Endodermal cell (in vitro differentiated cells): ENCODE measurements around the gene MAPK10. TPM values are rescaled to one million over a fixed set of nuclear protein-coding genes. Genes with fewer than 3 reads are reported as not detected.

Source experiments
- DNase-seq: peaks from one replicate; pipeline ENCODE4 v3.0.0-alpha.2; 2017
- H3K27ac ChIP-seq: 2 replicates; pipeline ENCODE4 v1.5.1; 2013; ENCODE audit warnings: mild to moderate bottlenecking, low read depth, low read length, moderate library complexity
- H3K27me3 ChIP-seq: 2 replicates; pipeline ENCODE4 v1.6.1; 2013; ENCODE audit warnings: mild to moderate bottlenecking, low read length, moderate library complexity; ENCODE audit not compliant: insufficient read depth, control insufficient read depth, poor library complexity, severe bottlenecking
- H3K36me3 ChIP-seq: 2 replicates; pipeline ENCODE4 v1.7.0; 2013; ENCODE audit warnings: mild to moderate bottlenecking, low read length, moderate library complexity; ENCODE audit not compliant: control insufficient read depth, insufficient read depth
- H3K4me1 ChIP-seq: one replicate; pipeline ENCODE4 v1.7.0; 2013; ENCODE audit warnings: low read length; ENCODE audit not compliant: control insufficient read depth, insufficient read depth
- H3K4me3 ChIP-seq: 2 replicates; pipeline ENCODE4 v1.5.1; 2013; ENCODE audit warnings: mild to moderate bottlenecking, low read length, moderate library complexity
- H3K9ac ChIP-seq: 2 replicates; pipeline ENCODE4 v1.6.1; 2013; ENCODE audit warnings: mild to moderate bottlenecking, low read length, moderate library complexity; ENCODE audit not compliant: poor library complexity, severe bottlenecking; ENCODE audit errors: extremely low read depth
- H3K9me3 ChIP-seq: 2 replicates; pipeline ENCODE4 v1.6.1; 2013; ENCODE audit warnings: mild to moderate bottlenecking, low read length, moderate library complexity; ENCODE audit not compliant: control insufficient read depth
- H3K27ac Mint-ChIP-seq: 2 replicates; pipeline ENCODE4 v1.8.0; 2020; ENCODE audit warnings: mixed read lengths
- H3K27me3 Mint-ChIP-seq: 2 replicates; pipeline ENCODE4 v1.8.0; 2021; ENCODE audit warnings: mild to moderate bottlenecking, mixed read lengths; ENCODE audit not compliant: insufficient read depth
- H3K36me3 Mint-ChIP-seq: 2 replicates; pipeline ENCODE4 v1.8.0; 2020; ENCODE audit warnings: low read depth, mixed read lengths
- H3K4me1 Mint-ChIP-seq: 2 replicates; pipeline ENCODE4 v1.8.0; 2020; ENCODE audit warnings: mixed read lengths
- H3K4me3 Mint-ChIP-seq: 2 replicates; pipeline ENCODE4 v1.8.0; 2020; ENCODE audit warnings: mild to moderate bottlenecking, moderate library complexity, mixed read lengths
- H3K9me3 Mint-ChIP-seq: 2 replicates; pipeline ENCODE4 v1.8.0; 2020; ENCODE audit warnings: mild to moderate bottlenecking, mixed read lengths
- CTCF ChIP-seq: fragments of 200-600 bp; sonication (generic); conservative IDR thresholded peaks from 2 replicates; pipeline ENCODE4 v1.5.0; 2021; ENCODE audit warnings: antibody characterized with exemption, mild to moderate bottlenecking
- WGBS, 2 experiments: methylation state at CpG; one replicate each; pipeline versions ENCODE4 v1.1.5 to v1.1.7; 2013; ENCODE audit warnings: missing lambda C conversion rate in 2 of 2, mixed read lengths in 1 of 2; ENCODE audit not compliant: insufficient coverage in 1 of 2, insufficient read length in 1 of 2; 5-methylcytosine and 5-hydroxymethylcytosine counted together
- total RNA-seq, 2 donors: library from RNA; stranded (reverse); fragmentation: NEBNext Ultra II Directional in 1 of 2; extraction: Animal tissue kit (Norgen Biotek cat#: 25700) in 1 of 2; gene quantifications; 2 replicates in 1 of 2; 3 replicates in 1 of 2; pipeline ENCODE4 v1.2.1, GENCODE V29; 2021

MAPK10 gene
- total RNA-seq, 2 donors from 2014 or later = 45.1 to 70.2 TPM

GRCh38 chr4:86278126-86278525 is 81.7 kb downstream of the MAPK10 start:
- Mint-ChIP-seq H3K36me3 (no peaks in the 10 kb centered on the region), H3K27me3 (no peaks in the 10 kb centered on the region), H3K9me3 (no peaks in the 10 kb centered on the region), H3K4me3 (no peak overlapping the region), H3K4me1 (peaks cover 45% of the 10 kb centered on the region), H3K27ac (no peak overlapping the region)
- WGBS, 2 experiments = 77 to 100% methylated on average over 1 to 2 of the region's 2 CpGs
- no peak for DNase-seq
- H3K4me3 ChIP-seq = no peak overlapping the region
- H3K4me1 ChIP-seq = peaks cover 21% of the 10 kb centered on the region
- no peak overlapping the region for H3K9ac ChIP-seq
- H3K27ac ChIP-seq = no peak overlapping the region
- no peaks in the 10 kb centered on the region for H3K9me3 ChIP-seq
- H3K36me3 ChIP-seq = no peaks in the 10 kb centered on the region
- no peaks in the 10 kb centered on the region for H3K27me3 ChIP-seq
- TF ChIP-seq CTCF = no peak

- Mint-ChIP-seq H3K36me3 (no peaks in the 10 kb centered on the region), H3K4me3 (no peak overlapping the region), H3K27me3 (no peaks in the 10 kb centered on the region), H3K27ac (no peak overlapping the region), H3K4me1 (peaks cover 34% of the 10 kb centered on the region), H3K9me3 (peaks cover 8% of the 10 kb centered on the region)
- Histone ChIP-seq H3K27me3 (no peaks in the 10 kb centered on the region), H3K4me1 (peaks cover 21% of the 10 kb centered on the region), H3K27ac (no peak overlapping the region), H3K9me3 (peaks cover 7% of the 10 kb centered on the region), H3K9ac (no peak overlapping the region), H3K36me3 (no peaks in the 10 kb centered on the region), H3K4me3 (no peak overlapping the region)
- DNase-seq = no peak
- TF ChIP-seq CTCF = no peak
Measured at GRCh38 chr4:86274642-86275041, 85.2 kb downstream of the MAPK10 start.

GRCh38 chr4:86272669-86273068 is 87.2 kb downstream of the MAPK10 start:
- no peak overlapping the region for H3K27ac Mint-ChIP-seq
- peaks cover 17% of the 10 kb centered on the region for H3K4me1 ChIP-seq
- no peaks in the 10 kb centered on the region for H3K36me3 ChIP-seq
- H3K9me3 ChIP-seq = peaks cover 7% of the 10 kb centered on the region
- no peak overlapping the region for H3K4me3 ChIP-seq
- H3K9ac ChIP-seq = no peak overlapping the region
- no peak for TF ChIP-seq CTCF
- H3K36me3 Mint-ChIP-seq = no peaks in the 10 kb centered on the region
- no peak overlapping the region for H3K27ac ChIP-seq
- no peaks in the 10 kb centered on the region for H3K27me3 ChIP-seq
- 100% methylated on average over 1 of the region's 1 CpG; no CpG with 5 or more reads in 1 of the 2 experiments for WGBS, 2 experiments
- peaks cover 20% of the 10 kb centered on the region for H3K4me1 Mint-ChIP-seq
- H3K4me3 Mint-ChIP-seq = no peak overlapping the region
- H3K9me3 Mint-ChIP-seq = peaks cover 8% of the 10 kb centered on the region
- H3K27me3 Mint-ChIP-seq = no peaks in the 10 kb centered on the region
- DNase-seq = no peak
